ENCODE results near the gene SGIP1.

SGIP1 gene

DNA sequence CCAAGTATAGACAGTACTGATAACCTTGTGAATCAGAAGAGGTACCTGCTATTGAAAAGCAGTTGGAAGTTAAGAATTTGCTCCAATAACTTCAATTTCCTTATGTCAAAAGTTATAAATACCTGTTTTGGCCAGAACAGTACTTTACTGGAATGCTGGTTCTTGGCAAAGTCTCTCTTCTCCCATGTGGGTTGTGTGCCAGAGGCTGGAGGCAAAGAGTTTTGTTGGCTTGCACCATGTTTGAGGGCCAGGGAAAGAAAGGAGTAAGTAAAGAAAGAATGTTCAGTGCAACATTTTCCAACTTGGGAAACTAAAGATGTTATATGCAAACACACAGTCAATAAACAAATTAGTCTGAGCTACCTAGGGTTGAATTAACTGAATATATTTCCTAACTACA, 151.3 kb downstream of the SGIP1 start:
- Histone ChIP-seq H3K27me3 (ENCODE audit: control insufficient read depth, low read length) (no peaks in the 10 kb centered on the region), H3K79me2 (ENCODE audit: control insufficient read depth, low read length) (no peaks in the 10 kb centered on the region), H3K9me3 (ENCODE audit: control insufficient read depth, insufficient read depth, low read length) (no peaks in the 10 kb centered on the region), H3K9me2 (replicated peaks; ENCODE audit: control insufficient read depth, low read length) (no peaks in the 10 kb centered on the region), H3K36me3 (ENCODE audit: control insufficient read depth, low read length) (no peaks in the 10 kb centered on the region), H3F3A (ENCODE audit: control insufficient read depth, insufficient read depth) (no peaks in the 10 kb centered on the region), H3K27ac (ENCODE audit: low read depth, low read length) (no peak overlapping the region), H3K4me1 (ENCODE audit: control insufficient read depth, low read length) (peaks cover 4% of the 10 kb centered on the region; the same call in 1 of the 2 replicates), H4K20me1 (ENCODE audit: control insufficient read depth, insufficient read depth, low read depth, low read length) (no peaks in the 10 kb centered on the region), H3K4me2 (ENCODE audit: low read length) (no peak overlapping the region), H3K4me3 (ENCODE audit: low read length) (no peak overlapping the region)
- no peak for TF ChIP-seq EZH2phosphoT487 (IDR thresholded peaks at IDR 0.05; ENCODE audit: borderline replicate concordance, low read length)
- TF ChIP-seq, protein P1, sequence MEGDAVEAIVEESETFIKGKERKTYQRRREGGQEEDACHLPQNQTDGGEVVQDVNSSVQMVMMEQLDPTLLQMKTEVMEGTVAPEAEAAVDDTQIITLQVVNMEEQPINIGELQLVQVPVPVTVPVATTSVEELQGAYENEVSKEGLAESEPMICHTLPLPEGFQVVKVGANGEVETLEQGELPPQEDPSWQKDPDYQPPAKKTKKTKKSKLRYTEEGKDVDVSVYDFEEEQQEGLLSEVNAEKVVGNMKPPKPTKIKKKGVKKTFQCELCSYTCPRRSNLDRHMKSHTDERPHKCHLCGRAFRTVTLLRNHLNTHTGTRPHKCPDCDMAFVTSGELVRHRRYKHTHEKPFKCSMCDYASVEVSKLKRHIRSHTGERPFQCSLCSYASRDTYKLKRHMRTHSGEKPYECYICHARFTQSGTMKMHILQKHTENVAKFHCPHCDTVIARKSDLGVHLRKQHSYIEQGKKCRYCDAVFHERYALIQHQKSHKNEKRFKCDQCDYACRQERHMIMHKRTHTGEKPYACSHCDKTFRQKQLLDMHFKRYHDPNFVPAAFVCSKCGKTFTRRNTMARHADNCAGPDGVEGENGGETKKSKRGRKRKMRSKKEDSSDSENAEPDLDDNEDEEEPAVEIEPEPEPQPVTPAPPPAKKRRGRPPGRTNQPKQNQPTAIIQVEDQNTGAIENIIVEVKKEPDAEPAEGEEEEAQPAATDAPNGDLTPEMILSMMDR (IDR thresholded peaks at IDR 0.05; ENCODE audit: low read depth, low read length, poor library complexity, severe bottlenecking), result no peak

DNA sequence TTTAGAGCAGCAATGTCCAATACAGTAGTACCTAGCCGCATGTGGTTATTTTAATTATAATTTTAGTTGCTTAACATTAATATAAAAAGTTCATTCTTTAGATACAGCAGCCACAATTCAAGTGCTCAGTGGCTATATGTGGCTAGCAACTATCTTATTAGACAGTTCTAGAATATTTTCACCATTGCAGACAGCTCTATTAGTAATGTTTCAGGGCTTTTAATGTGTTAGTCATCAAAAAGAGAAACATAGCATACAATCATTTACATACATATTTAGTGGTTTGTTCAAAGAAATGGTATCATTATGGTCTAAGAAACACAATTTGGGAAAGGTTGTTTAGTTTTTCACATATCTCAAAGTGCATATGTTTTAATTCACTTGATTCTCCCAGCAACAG, 151.7 kb downstream of the SGIP1 start:
- Histone ChIP-seq H3K9me2 (replicated peaks; ENCODE audit: control insufficient read depth, low read length) (no peaks in the 10 kb centered on the region), H3K4me3 (ENCODE audit: low read length) (no peak overlapping the region), H3K27me3 (ENCODE audit: control insufficient read depth, low read length) (no peaks in the 10 kb centered on the region)

DNA sequence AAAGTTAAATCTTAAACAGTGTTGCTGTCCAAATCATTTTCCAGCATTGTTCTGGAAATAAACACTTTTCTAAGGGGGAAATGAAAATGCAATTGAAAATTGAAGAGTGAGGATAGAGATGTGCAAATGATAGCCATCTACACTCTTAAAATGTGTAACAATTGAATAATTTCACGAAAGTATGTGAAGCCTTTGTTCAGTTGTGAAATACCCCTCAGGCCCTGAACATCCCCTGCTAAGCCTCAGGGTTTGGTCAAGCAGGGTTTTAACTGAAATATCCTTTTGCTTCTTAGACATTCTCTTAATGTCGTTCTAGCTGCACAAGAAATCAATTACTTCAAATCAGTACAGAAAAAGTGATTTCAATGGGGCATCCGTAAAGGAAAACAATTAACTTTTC, 152.5 kb downstream of the SGIP1 start:
- Histone ChIP-seq H3K4me1 (ENCODE audit: control insufficient read depth, low read length) (peaks cover 4% of the 10 kb centered on the region; the same call in 1 of the 2 replicates), H3K27me3 (ENCODE audit: control insufficient read depth, low read length) (no peaks in the 10 kb centered on the region), H3K9me2 (replicated peaks; ENCODE audit: control insufficient read depth, low read length) (no peaks in the 10 kb centered on the region)

More for the DNA sequence above, 151.7 kb downstream of the SGIP1 start:
- H3K4me2 ChIP-seq (ENCODE audit: low read length), result no peak overlapping the region
- H4K20me1 ChIP-seq (ENCODE audit: control insufficient read depth, insufficient read depth, low read depth, low read length), result no peaks in the 10 kb centered on the region
- H3K36me3 ChIP-seq (ENCODE audit: control insufficient read depth, low read length), result no peaks in the 10 kb centered on the region
- no peaks in the 10 kb centered on the region for H3K79me2 ChIP-seq (ENCODE audit: control insufficient read depth, low read length)
- H3K9me3 ChIP-seq (ENCODE audit: control insufficient read depth, insufficient read depth, low read length), result no peaks in the 10 kb centered on the region
- TF ChIP-seq EZH2phosphoT487 (IDR thresholded peaks at IDR 0.05; ENCODE audit: borderline replicate concordance, low read length), result no peak
- TF ChIP-seq, protein P1 (IDR thresholded peaks at IDR 0.05; ENCODE audit: low read depth, low read length, poor library complexity, severe bottlenecking), result no peak
- peaks cover 4% of the 10 kb centered on the region; the same call in 1 of the 2 replicates for H3K4me1 ChIP-seq (ENCODE audit: control insufficient read depth, low read length)
- H3K27ac ChIP-seq (ENCODE audit: low read depth, low read length), result no peak overlapping the region
- no peaks in the 10 kb centered on the region for H3F3A ChIP-seq (ENCODE audit: control insufficient read depth, insufficient read depth)

More for the DNA sequence above, 152.5 kb downstream of the SGIP1 start:
- TF ChIP-seq, protein P1 (IDR thresholded peaks at IDR 0.05; ENCODE audit: low read depth, low read length, poor library complexity, severe bottlenecking), result no peak
- no peak for TF ChIP-seq EZH2phosphoT487 (IDR thresholded peaks at IDR 0.05; ENCODE audit: borderline replicate concordance, low read length)
- Histone ChIP-seq H3K4me3 (ENCODE audit: low read length) (no peak overlapping the region), H3K27ac (ENCODE audit: low read depth, low read length) (no peak overlapping the region), H3K4me2 (ENCODE audit: low read length) (no peak overlapping the region), H3K79me2 (ENCODE audit: control insufficient read depth, low read length) (no peaks in the 10 kb centered on the region), H3K9me3 (ENCODE audit: control insufficient read depth, insufficient read depth, low read length) (no peaks in the 10 kb centered on the region), H4K20me1 (ENCODE audit: control insufficient read depth, insufficient read depth, low read depth, low read length) (no peaks in the 10 kb centered on the region), H3F3A (ENCODE audit: control insufficient read depth, insufficient read depth) (no peaks in the 10 kb centered on the region), H3K36me3 (ENCODE audit: control insufficient read depth, low read length) (no peaks in the 10 kb centered on the region)

Data from DOHH2 (cell line).